Stimulated activated naive CD8-positive, alpha-beta T cell treated with anti-CD3 and anti-CD28 coated beads, Interleukin-15, Interleukin-2, amounts not matched to agents 100 U/mL and 50 U/mL, for 24 hours (primary cell): ENCODE measurements around the gene TMEM221.

Source experiments
- ATAC-seq: fragments of 150-1000 bp; cut with Tn5 transposase; one replicate; pipeline ENCODE4 v1.10.0; 2021
- DNase-seq: peaks from one replicate; pipeline ENCODE4 v3.0.0; 2021

The TMEM221 gene

DNA sequence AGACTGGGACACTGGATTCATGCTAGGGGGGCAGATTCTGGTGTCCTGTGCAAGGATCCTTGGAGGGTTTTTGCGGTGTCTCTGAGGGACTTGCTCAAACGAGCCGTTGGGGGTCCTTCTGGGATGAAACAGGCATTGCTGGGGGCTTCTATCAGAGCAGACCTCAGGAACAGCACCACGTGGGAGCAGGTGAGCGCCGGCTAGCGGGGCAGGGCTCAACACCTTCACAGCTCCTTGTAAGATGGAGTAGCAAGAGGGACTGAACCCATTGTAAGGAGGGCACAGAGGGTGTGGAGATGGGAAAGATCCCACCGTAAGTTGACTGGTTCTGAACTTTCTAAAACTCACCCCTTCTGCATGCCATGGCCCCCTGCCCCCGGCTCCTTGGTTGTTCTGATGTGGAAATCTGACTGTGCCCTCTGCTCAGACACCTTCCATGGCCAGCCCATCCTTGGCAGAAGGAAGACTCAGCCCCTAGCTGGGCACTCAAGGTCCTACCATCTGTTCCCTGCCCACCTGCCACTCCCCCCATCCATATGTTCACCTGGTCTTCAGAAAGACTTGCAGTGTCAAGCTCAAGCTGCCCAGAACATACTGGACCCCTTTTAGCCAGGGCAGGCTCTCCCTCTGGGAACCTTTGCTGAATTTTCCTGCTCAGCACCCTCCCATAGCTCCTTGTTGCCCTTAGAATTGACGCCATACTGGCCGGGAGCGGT, 23.1 kb upstream of the TMEM221 start:
- DNase-seq: no peak

GRCh38 chr19:17470068-17470841, 21.8 kb upstream of the TMEM221 start, which contains the start of gene SLC27A1:
SLC27A1 (plus strand) TSS chr19:17470524; CDS start chr19:17470541, 17 bp downstream.
- ATAC-seq: peak; percentile 86
- peak; percentile 94 for DNase-seq

More for the DNA sequence above, 23.1 kb upstream of the TMEM221 start:
- no peak for ATAC-seq

- ATAC-seq (peak; percentile 86), DNase-seq (peak; percentile 87)
These were observed 21.1 kb upstream of the TMEM221 start for GRCh38 chr19:17469481-17470067.

GRCh38 chr19:17469092-17469480, 20.6 kb upstream of the TMEM221 start:
- DNase-seq: no peak
- ATAC-seq: no peak

DNA sequence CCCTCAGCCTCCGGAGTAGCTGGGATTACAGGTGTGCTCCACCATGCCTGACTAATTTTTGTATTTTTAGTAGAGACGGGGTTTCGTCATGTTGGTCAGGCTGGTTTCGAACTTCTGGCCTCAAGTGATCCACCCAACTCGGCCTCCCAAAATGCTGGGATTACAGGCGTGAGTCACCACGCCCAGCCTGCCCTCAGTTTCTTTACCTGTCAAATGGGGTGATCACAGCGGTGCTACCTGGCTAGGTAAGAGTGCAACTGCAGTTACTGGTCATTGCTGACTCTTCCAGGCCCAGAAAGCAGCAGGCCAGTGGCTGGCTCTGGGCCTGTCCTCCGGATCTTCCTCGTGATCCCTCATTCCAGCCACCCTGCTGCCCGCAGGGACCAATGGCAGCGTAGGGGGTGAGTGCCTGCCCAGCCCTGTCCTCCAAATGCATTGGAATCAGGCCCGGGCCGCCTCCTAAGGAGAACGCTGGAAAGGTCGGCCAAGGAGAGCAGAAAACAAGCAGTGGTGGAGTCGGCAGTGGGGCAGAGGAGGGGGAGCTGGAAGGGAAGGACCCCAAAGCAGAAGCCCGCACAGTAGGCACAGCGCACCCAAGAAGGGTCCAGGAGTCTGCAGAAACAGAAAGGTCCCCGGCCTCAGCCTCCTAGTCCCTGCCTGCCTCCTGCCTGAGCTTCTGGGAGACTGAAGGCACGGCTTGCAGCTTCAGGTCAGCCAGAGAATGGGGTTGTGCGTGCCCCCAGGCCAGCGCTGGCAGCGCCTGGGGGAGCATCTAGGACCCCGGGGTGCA, 20.0 kb upstream of the TMEM221 start:
- ATAC-seq (no peak), DNase-seq (no peak)

GRCh38 chr19:17467471-17468301, 19.2 kb upstream of the TMEM221 start:
- ATAC-seq (no peak), DNase-seq (no peak)

GRCh38 chr19:17466487-17466850, 18.0 kb upstream of the TMEM221 start:
- ATAC-seq (no peak), DNase-seq (no peak)

DNA sequence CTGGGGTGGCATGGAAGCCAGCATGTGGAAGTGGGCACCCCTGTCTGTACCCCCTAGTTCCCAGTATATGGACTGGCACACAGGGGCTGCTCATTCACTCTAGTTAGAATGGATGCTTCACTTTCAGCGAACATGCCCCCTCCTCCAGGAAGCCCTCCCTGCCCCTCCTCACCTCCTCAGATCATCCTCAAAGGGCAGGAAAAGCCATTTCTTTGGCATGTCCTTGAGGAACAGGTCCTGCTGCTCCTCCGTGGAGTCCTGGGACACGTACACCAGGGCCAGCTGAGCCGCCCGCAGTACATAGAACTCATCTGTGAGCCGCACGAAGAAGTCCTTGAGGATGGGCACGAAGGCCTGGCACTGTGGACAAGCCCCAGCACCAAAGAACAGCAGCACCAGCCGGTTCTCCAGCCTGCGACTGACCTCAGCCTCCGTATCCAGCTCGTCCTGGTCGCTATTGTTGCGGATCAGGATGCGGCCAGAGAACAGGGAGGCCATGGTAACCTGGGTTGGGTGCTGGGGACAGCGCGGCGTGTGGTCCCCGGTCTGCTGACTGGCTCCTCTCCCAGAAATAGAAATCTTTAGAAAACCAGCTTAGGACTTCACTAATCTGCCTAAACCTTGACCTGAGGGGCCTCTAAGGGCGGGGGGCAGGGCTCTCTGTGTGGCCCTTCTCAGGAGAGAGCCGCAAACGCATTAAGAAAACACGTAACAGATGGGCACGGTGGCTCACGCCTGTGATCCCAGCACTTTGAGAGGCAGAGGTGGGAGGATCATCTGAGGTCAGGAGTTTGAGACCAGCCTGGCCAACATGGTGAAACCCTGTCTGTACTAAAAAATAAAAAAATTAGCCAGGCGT, 12.1 kb upstream of the TMEM221 start, which contains the start of gene NXNL1:
NXNL1 (minus strand) TSS at position 555 of the 859 bp plus-strand sequence; CDS start at position 498, 57 bp downstream.
- no peak for DNase-seq

DNA sequence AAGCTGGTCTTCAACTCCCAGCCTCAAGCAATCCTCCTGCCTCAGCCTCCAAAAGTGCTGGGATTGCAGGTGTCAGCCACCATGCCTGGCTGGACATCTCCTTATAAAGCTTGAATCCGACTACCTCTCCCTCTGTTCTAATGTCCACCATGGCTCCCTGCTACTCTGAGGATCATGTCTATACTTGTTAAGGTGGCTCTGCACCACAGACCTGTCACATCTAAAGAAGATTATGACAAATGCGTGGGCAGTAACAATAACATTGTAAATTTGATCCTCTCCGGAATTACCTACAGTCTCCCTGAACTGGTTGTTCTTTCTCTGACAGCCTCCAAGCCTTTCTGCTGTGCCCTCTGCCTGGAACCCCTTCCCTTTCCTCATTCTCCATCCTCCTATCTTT, 10.5 kb upstream of the TMEM221 start:
- no peak for DNase-seq
- no peak for ATAC-seq

More for the DNA sequence above, 12.1 kb upstream of the TMEM221 start, which contains the start of gene NXNL1:
- ATAC-seq: no peak

GRCh38 chr19:17457616-17458015, 9.1 kb upstream of the TMEM221 start:
- DNase-seq: no peak
- ATAC-seq: no peak

DNA sequence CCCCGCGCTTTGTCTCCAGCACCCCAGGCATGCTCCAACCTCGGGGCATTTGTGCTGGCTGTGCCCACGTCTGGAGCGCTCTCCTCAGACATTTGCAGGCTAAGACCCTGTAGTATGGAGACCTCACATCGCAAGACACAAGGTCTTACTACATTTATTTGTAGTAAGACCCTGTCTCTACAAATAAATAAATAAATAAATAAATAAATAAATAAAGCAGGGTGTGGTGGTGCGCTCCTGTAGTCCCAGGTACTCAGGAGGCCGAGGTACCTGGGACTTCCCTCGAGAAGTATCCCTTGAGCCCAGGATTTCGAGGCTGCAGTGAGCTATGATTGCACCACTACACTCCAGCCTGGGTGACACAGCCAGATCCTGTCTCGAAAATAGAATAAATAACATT, 7.7 kb upstream of the TMEM221 start:
- ATAC-seq: no peak
- no peak for DNase-seq

GRCh38 chr19:17455308-17456123, 7.0 kb upstream of the TMEM221 start:
- DNase-seq (no peak), ATAC-seq (no peak)

GRCh38 chr19:17454576-17455071, 6.2 kb upstream of the TMEM221 start:
- DNase-seq (no peak), ATAC-seq (no peak)

DNA sequence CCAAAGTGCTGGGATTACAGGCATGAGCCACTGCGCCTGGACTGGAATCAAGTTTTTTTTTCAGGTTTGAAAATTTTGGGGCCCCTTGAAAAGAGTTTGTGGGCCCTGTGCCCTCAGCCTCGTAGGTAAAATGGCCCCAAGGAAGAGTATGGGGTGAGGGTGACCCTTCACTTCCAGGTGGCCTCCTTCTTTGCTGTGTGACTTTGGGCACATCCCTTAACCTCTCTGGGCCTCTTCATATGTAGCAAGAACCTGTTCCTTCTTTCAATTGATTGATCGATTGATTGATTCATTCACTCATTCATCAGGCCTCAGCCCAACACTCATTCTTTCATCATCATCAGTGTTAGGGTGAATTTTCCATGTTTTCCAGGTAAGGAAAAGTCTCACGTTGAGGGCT, 3.4 kb upstream of the TMEM221 start:
- DNase-seq: no peak
- ATAC-seq: no peak

DNA sequence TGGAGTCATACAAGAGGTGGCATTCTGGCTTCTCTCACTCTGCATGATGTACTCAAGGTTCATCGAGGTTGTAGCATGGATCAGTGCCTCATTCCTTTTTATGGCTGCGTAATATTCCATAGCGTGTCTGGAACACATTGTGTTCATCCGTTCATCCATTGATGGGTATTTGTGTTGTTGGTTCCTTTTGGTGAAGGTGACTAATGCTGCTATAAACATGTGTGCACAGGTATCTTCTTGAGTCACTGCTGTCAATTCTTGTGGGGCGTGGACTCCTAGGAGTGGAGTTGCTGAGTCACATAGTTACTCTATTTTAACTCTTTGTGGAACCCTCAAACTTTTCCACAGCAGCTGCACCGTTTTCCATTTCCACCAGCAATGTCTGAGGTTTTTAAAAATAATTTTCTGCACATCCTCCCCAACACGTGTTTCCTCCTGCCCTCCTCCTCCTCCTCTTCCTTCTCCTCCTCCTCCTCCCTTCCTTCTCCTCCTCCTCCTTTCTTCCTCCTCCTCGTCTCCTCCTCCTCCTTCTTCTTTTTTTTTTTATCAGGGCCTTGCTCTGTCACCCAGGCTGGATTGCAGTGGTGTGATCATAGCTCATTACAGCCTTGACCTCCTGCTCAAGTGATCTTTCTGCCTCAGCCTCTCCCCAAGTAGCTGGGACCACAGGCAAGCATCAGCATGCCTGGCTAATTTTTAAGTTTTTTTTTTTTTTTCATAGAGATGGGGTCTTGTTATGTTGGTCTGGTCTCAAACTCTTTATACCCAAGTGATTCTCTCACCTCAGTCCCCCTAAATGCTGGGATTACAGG, 2.0 kb upstream of the TMEM221 start:
- peak; percentile 70 for ATAC-seq

DNA sequence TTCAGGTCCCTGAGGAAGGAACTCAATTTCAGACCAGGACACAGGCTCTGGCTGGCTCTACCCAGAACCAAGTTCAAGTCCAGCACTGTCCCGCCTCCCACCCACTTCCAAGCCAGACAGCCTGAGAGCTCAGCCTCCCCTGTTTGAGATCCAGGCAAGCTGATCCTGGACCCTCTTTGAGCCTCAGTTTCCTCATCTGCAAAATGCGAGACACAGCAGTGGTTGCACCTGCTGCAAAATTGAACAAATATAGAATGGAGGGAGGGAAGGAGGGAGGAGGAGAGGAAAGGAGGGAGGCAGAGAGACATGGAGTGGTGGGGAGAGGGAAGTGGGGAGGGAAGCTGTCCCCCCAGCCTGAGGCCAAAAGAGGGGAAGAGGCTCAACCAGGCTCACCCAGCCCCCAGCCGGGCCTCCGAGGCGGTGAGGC, 751 bp downstream of the TMEM221 start:
- DNase-seq (no peak), ATAC-seq (no peak)

More for the DNA sequence above, 2.0 kb upstream of the TMEM221 start:
- peak; percentile 46 for DNase-seq

DNA sequence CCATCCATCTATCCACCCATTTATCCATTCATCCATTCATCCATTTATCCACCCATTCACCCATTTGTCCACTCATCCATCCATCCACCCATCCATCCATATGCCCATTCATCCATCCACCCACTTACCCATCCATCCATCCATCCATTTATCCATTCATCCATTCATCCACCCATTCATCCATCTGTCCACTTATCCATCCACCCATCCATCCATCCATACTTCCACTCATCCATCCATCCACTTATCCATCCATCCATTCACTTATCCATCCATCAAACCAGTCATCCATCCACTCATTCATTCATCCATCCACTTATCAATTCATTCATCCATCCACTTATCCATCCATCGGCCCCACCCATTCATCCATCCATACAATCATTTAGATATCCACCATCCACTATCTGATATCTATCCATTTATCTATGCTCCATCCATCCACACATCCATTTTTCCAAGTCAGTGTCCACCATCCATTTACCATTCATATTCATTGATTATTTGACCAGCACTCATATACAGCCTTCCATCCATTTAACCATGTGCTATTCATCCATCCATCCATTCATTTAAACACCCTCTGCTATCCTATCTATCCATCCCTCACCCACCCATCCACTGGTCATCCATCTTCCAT, 2.8 kb downstream of the TMEM221 start:
- DNase-seq: no peak
- ATAC-seq: no peak
